ENCODE results near the gene SLFN12. TPM values are rescaled to one million over a fixed set of nuclear protein-coding genes. Genes with fewer than 3 reads are reported as not detected.

Gene SLFN12
- total RNA-seq, 1 experiment from 2014 or later = 14.5 TPM

- Histone ChIP-seq H4K8ac (replicated peaks; ENCODE audit: insufficient read length, low read depth, low read length) (no peak overlapping the region), H2BK15ac (ENCODE audit: low read depth, low read length) (no peak overlapping the region), H3K23ac (ENCODE audit: insufficient read length, low read depth, low read length) (no peak overlapping the region), H4K91ac (ENCODE audit: insufficient read length, low read depth, low read length) (no peak overlapping the region), H3K56ac (ENCODE audit: insufficient read length, low read depth, low read length) (no peak overlapping the region), H3K4me2 (ENCODE audit: insufficient read depth, insufficient read length, low read length) (peak overlapping the region; percentile 90), H4K5ac (ENCODE audit: insufficient read length, low read depth, low read length) (no peak overlapping the region), H3K79me2 (ENCODE audit: insufficient read depth, low read length) (peaks cover 9% of the 10 kb centered on the region; the same call in 1 of the 2 replicates), H3K27ac (ENCODE audit: insufficient read length, low read depth, low read length) (peak overlapping the region; percentile 62), H3K4me1 (ENCODE audit: insufficient read depth, low read length) (peaks cover 14% of the 10 kb centered on the region), H2AFZ (ENCODE audit: low read length) (no peak overlapping the region), H3K9ac (ENCODE audit: extremely low read depth, insufficient read length, low read length) (peak overlapping the region; percentile 87), H3K27me3 (ENCODE audit: insufficient read depth, low read length) (peaks cover 5% of the 10 kb centered on the region; the same call in 1 of the 2 replicates), H3K9me3 (ENCODE audit: control insufficient read depth, low read depth, low read length) (no peaks in the 10 kb centered on the region), H3K18ac (ENCODE audit: insufficient read length, low read depth, low read length) (peak overlapping the region; percentile 73), H2BK12ac (ENCODE audit: insufficient read length, low read depth, low read length) (no peak overlapping the region), H3T11ph (ENCODE audit: low read length) (no peak overlapping the region), H2AK5ac (ENCODE audit: insufficient read length, low read length) (no peak overlapping the region), H4K20me1 (ENCODE audit: control insufficient read depth, insufficient read depth, insufficient read length) (no peaks in the 10 kb centered on the region), H2BK120ac (ENCODE audit: low read depth, low read length, poor library complexity, severe bottlenecking) (peak overlapping the region; percentile 89), H3K14ac (ENCODE audit: insufficient read depth, low read length) (peak overlapping the region; percentile 91), H3K79me1 (ENCODE audit: insufficient read depth, low read depth, low read length, poor library complexity, severe bottlenecking) (peaks cover 3% of the 10 kb centered on the region), H2BK5ac (ENCODE audit: insufficient read length, low read length) (no peak overlapping the region), H3K23me2 (ENCODE audit: insufficient read length, low read depth, low read length, poor library complexity, severe bottlenecking) (peaks cover 20% of the 10 kb centered on the region), H3K4ac (ENCODE audit: low read depth, low read length) (no peak overlapping the region; the same call in 1 of the 2 replicates), H2BK20ac (ENCODE audit: low read depth, low read length, poor library complexity, severe bottlenecking) (no peak overlapping the region)
- Mint-ChIP-seq H3K4me3 (peak overlapping the region; percentile 74 to 78), H3K9me3 (peaks cover 0 to 3% of the 10 kb centered on the region in 2 experiments; a peak in 1 of 5 replicates), H3K27ac (peak overlapping the region; percentile 95 to 98 (median 98)), H3K4me1 (peaks cover 65 to 72% of the 10 kb centered on the region in 2 experiments), H3K27me3 (ENCODE audit: low read depth) (peaks cover 41% of the 10 kb centered on the region), H3K36me3 (ENCODE audit: insufficient read depth in 1 of 3, low read depth in 3 of 3) (peaks cover 2 to 4% (median 2%) of the 10 kb centered on the region in 3 experiments; a peak in 4 of 7 replicates)
- DNase-seq = peak; percentile 97
- TF ChIP-seq, protein P1, sequence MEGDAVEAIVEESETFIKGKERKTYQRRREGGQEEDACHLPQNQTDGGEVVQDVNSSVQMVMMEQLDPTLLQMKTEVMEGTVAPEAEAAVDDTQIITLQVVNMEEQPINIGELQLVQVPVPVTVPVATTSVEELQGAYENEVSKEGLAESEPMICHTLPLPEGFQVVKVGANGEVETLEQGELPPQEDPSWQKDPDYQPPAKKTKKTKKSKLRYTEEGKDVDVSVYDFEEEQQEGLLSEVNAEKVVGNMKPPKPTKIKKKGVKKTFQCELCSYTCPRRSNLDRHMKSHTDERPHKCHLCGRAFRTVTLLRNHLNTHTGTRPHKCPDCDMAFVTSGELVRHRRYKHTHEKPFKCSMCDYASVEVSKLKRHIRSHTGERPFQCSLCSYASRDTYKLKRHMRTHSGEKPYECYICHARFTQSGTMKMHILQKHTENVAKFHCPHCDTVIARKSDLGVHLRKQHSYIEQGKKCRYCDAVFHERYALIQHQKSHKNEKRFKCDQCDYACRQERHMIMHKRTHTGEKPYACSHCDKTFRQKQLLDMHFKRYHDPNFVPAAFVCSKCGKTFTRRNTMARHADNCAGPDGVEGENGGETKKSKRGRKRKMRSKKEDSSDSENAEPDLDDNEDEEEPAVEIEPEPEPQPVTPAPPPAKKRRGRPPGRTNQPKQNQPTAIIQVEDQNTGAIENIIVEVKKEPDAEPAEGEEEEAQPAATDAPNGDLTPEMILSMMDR (conservative IDR thresholded peaks at IDR 0.05) = peak; percentile 47; the same call in 2 of the 3 replicates
- no CpG with 5 or more reads among the region's 19 CpGs for WGBS (ENCODE audit: extremely low coverage, insufficient read length, low lambda C conversion rate)
These were observed 985 bp upstream of the SLFN12 start for GRCh38 chr17:35433075-35433894.

All from H9 (cell line).